K562 (cell line): ENCODE measurements around the gene RAB4B. TPM values are rescaled to one million over a fixed set of nuclear protein-coding genes. Genes with fewer than 3 reads are reported as not detected.

Source experiments
- BRCA1 ChIP-seq, 2 experiments: fragments of 450-650 bp in 1 of 2; sonication (generic) in 1 of 2; formaldehyde crosslinking in 1 of 2; IDR thresholded peaks; 2 replicates each; pipeline versions ENCODE4 v1.5.0 to v1.6.1; 2017 to 2020; ENCODE audit warnings: mild to moderate bottlenecking in 1 of 2, missing genetic modification reagents in 1 of 2
- DIDO1 ChIP-seq: fragments of 450-650 bp; IDR thresholded peaks from 2 replicates; pipeline ENCODE4 v1.6.1; 2016; ENCODE audit warnings: low read depth, missing biosample characterization, missing genetic modification characterization
- HDGF ChIP-seq: fragments of 450-650 bp; IDR thresholded peaks from 2 replicates; pipeline ENCODE4 v1.6.1; 2016
- HIVEP1 ChIP-seq: fragments of 250-450 bp; sonication (Bioruptor Pico); IDR thresholded peaks from 2 replicates; pipeline ENCODE4 v1.4.0; 2020; ENCODE audit warnings: mild to moderate bottlenecking
- IRF1 ChIP-seq: sonication (generic); formaldehyde crosslinking; IDR thresholded peaks from 2 replicates; pipeline ENCODE4 v1.8.0; 2022; ENCODE audit warnings: missing genetic modification reagents, mild to moderate bottlenecking, borderline replicate concordance
- KLF16 ChIP-seq: IDR thresholded peaks from 2 replicates; pipeline ENCODE4 v1.6.1; 2016; ENCODE audit warnings: antibody characterized with exemption
- MAFK ChIP-seq: IDR thresholded peaks from 2 replicates; pipeline ENCODE4 v1.6.1; 2011; ENCODE audit warnings: low read length, improper control_type of control experiment
- MYNN ChIP-seq, 2 experiments: sonication (generic); formaldehyde crosslinking in 1 of 2; IDR thresholded peaks; 2 replicates each; pipeline versions ENCODE4 v1.5.0 to v1.6.1; 2016 to 2020; ENCODE audit warnings: antibody characterized with exemption in 1 of 2, missing genetic modification reagents in 1 of 2
- SIN3B ChIP-seq: fragments of 450-650 bp; IDR thresholded peaks from 2 replicates; pipeline ENCODE4 v1.6.1; 2017; ENCODE audit warnings: low read depth, mild to moderate bottlenecking, moderate library complexity
- USF2 ChIP-seq: sonication (generic); formaldehyde crosslinking; IDR thresholded peaks from 2 replicates; pipeline ENCODE4 v1.5.0; 2020; ENCODE audit warnings: missing genetic modification reagents
- ZNF407 ChIP-seq: fragments of 450-650 bp; IDR thresholded peaks from 2 replicates; pipeline ENCODE4 v1.6.1; 2016; ENCODE audit warnings: low read depth
- ZNF449 ChIP-seq: fragments of 250-450 bp; sonication (Bioruptor Pico); IDR thresholded peaks from 2 replicates; pipeline ENCODE4 v1.8.0; 2022; ENCODE audit warnings: moderate library complexity, mild to moderate bottlenecking, inconsistent platforms
- polyA plus RNA-seq, 8 experiments: library from polyadenylated mRNA; depleted of rRNA in 4 of 8; stranded (reverse) in 5 of 8; unstranded in 3 of 8; fragments of >200 nt; fragmentation: Nextera tagmentation in 2 of 8; fragmentation: Illumina TruSeq in 1 of 8; extraction: Ambion mirVana in 2 of 8; extraction: Trizol in 1 of 8; gene quantifications; 2 replicates each; pipeline versions ENCODE4 v1.2.1 to v1.2.3, GENCODE V29; 2011 to 2014; ENCODE audit warnings: inconsistent platforms in 1 of 8, missing spikeins in 1 of 8
- total RNA-seq, 7 experiments: library from RNA; depleted of rRNA in 6 of 7; stranded (reverse); fragments of >200 nt in 6 of 7; fragmentation: Illumina TruSeq in 2 of 7; extraction: Trizol in 2 of 7; gene quantifications; 2 replicates each; pipeline versions ENCODE4 v1.2.1 to v1.2.3, GENCODE V29; 2011 to 2021; ENCODE audit warnings: low replicate concordance in 1 of 7
- TF ChIP-seq, protein P1 (sequence below): fragments of 250-450 bp; sonication (Bioruptor Pico); IDR thresholded peaks from 2 replicates; pipeline ENCODE4 v1.4.0; 2020; ENCODE audit warnings: mild to moderate bottlenecking

RAB4B gene
- total and polyA plus RNA-seq, 9 of the 15 experiments (the other 6 are each of a cell fraction or from before 2014, with no cell fraction given) = 0.28 to 20.4 (median 9.0) TPM

GRCh38 chr19:40750058-40750873, 27.8 kb upstream of the RAB4B start, which contains the start of gene ACTMAP (continued):
- peak; percentile 97 for TF ChIP-seq USF2 (CRISPR knock-in tag)
- TF ChIP-seq ZNF449 (CRISPR knock-in tag) = no peak
- TF ChIP-seq MAFK = no peak
- TF ChIP-seq, protein P1, sequence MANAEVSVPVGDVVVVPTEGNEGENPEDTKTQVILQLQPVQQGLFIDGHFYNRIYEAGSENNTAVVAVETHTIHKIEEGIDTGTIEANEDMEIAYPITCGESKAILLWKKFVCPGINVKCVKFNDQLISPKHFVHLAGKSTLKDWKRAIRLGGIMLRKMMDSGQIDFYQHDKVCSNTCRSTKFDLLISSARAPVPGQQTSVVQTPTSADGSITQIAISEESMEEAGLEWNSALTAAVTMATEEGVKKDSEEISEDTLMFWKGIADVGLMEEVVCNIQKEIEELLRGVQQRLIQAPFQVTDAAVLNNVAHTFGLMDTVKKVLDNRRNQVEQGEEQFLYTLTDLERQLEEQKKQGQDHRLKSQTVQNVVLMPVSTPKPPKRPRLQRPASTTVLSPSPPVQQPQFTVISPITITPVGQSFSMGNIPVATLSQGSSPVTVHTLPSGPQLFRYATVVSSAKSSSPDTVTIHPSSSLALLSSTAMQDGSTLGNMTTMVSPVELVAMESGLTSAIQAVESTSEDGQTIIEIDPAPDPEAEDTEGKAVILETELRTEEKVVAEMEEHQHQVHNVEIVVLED (CRISPR knock-in tag) = peak; percentile 59
- peak; percentile 51; the same call in 1 of the 2 replicates for TF ChIP-seq SIN3B
- TF ChIP-seq IRF1 (CRISPR knock-in tag) = no peak
- no peak for TF ChIP-seq BRCA1 (IDR thresholded peaks at IDR 0.05)
- TF ChIP-seq BRCA1 (CRISPR knock-in tag; IDR thresholded peaks at IDR 0.05) = no peak
- no peak for TF ChIP-seq HDGF
- 0 out of 2 replicates have a peak, but pooled peaks have one; percentile 34 for TF ChIP-seq KLF16
- TF ChIP-seq DIDO1 (tag) = 0 out of 2 replicates have a peak, but pooled peaks have one; percentile 25
- no peak for TF ChIP-seq HIVEP1 (CRISPR knock-in tag)
- no peak for TF ChIP-seq MYNN (IDR thresholded peaks at IDR 0.05)
- no peak for TF ChIP-seq MYNN (CRISPR knock-in tag; IDR thresholded peaks at IDR 0.05)
- TF ChIP-seq ZNF407 = no peak
